ENCODE results near the gene SH3GL1.

Gene SH3GL1

DNA sequence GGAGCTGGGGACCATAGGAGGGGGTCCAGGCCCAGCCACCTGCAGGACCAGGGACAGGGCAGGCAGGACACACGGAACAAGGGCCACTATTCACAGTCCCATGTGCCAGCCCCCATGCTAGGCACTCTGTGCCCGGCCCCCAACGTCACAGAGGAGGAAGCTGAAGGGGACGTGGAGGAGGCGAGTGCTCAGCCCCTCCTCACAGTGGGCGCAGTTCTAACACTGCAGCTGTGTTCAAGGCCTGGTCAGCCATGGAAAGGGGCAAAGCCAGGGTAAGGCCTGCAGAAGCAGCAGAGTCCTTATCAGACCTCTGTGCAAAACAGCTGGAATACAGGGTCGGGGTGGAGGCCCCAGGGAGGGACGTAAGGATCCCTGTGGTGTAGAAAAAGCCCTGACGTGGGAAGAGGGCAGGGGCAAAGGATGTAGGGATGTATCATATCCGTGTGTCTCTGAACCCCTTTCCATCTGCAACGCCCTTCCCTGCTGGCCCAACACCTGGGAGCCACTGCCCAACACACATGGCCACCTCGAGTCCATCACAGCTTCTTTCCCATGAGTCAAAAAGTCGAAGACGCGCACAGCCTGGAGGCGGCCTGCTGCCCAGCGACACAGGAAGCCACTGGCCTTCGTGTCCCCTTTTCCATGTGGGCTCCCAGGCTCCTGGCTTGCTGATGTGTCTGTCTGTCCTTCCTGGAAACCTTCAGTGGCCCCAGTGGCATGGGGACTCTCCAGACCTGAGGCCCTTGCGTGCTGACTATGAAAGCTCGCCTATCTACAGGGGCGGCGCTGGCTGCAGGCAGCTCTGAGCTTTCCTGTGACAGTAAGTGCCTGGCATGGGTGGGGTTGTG is 28.0 kb downstream of the SH3GL1 start:
- no peak overlapping the region for H3K4me3 ChIP-seq (replicated peaks in 1 of 2; ENCODE audit: low read depth in 2 of 2, low read length in 2 of 2)
- TF ChIP-seq, protein P1, sequence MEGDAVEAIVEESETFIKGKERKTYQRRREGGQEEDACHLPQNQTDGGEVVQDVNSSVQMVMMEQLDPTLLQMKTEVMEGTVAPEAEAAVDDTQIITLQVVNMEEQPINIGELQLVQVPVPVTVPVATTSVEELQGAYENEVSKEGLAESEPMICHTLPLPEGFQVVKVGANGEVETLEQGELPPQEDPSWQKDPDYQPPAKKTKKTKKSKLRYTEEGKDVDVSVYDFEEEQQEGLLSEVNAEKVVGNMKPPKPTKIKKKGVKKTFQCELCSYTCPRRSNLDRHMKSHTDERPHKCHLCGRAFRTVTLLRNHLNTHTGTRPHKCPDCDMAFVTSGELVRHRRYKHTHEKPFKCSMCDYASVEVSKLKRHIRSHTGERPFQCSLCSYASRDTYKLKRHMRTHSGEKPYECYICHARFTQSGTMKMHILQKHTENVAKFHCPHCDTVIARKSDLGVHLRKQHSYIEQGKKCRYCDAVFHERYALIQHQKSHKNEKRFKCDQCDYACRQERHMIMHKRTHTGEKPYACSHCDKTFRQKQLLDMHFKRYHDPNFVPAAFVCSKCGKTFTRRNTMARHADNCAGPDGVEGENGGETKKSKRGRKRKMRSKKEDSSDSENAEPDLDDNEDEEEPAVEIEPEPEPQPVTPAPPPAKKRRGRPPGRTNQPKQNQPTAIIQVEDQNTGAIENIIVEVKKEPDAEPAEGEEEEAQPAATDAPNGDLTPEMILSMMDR (IDR thresholded peaks at IDR 0.05; ENCODE audit: low read depth, low read length), result no peak
- no peak for DNase-seq (ENCODE audit: low read depth in 2 of 2)

DNA sequence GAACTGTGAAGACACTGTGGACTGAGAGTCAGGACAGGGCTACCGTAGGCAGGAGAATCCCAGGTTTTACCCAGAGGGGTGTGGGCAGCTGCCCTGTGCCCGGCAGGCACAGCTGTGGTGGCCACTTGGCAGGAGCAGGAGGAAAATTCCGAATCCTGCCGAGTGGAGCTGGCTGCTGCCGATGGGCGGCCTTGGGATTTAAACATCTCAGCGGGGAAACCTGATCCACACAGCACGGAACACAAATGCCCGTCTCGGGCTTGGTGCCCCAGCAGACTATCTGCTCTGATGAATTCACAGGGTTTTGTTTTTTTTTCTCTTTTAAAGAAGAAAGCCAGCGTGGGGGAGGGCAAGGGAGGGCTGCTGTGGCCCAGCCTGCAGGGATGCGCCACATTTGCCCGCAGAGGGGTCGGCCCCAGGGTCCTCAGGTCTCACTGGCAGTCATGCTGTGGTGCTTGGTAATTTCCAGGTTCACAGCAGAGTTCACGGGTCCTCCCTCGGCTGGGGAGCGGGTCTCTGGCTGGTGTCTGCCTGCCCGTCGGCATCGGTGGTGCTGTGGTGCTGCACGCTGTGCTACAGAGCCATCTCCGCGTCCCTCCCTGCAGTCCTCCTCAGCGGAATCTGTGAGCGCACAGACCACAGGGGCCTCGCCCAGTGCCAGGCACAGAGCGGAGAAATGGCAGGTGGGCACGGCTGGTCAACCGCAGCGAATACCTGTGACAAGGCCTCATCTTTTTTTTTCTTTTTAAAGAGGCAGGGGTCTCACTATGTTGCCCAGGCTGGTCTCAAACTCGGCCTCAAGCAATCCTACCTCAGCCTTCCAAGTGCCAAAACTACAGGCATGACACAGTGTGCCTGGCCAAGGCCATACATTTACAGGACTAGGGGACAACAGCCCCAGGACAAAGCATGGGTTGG is 28.8 kb downstream of the SH3GL1 start:
- no peak overlapping the region for H3K4me3 ChIP-seq (replicated peaks in 1 of 2; ENCODE audit: low read depth in 2 of 2, low read length in 2 of 2)
- DNase-seq (ENCODE audit: low read depth in 2 of 2), result no peak

DNA sequence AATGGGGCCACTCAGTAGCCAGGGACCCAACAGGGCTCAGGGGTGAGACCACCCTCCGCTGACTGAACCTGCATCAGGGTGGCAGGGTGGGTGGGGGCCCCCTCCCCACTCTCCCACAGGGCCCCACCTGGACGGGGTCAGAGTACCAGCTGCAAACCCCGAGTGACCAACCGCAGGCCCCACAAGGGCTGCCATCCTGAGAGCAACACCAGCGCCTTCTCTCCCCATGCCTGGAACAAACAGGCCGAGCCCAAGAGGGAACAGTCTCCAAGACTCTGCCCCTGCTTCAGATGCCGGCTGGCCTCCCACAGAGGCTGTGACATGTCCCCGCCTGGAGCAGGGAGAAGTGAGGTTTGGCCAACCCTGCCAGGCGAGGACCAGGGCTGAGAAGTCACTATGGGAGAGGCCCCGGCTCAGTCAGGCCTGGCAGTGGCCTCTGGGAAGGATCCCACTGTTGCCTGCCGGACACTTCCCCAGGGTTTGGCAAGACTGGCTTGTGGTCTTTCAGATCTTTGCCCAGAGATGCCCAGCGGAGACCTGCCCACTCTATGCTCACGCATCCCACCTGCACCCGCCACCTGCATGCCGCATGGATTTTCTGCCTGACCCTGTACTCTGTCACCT is 29.8 kb downstream of the SH3GL1 start:
- DNase-seq (ENCODE audit: low read depth in 2 of 2), result no peak
- TF ChIP-seq, protein P1 (IDR thresholded peaks at IDR 0.05; ENCODE audit: low read depth, low read length), result no peak
- H3K4me3 ChIP-seq (replicated peaks in 1 of 2; ENCODE audit: low read depth in 2 of 2, low read length in 2 of 2), result no peak overlapping the region

More for the DNA sequence above, 28.8 kb downstream of the SH3GL1 start:
- TF ChIP-seq, protein P1 (IDR thresholded peaks at IDR 0.05; ENCODE audit: low read depth, low read length), result no peak

DNA sequence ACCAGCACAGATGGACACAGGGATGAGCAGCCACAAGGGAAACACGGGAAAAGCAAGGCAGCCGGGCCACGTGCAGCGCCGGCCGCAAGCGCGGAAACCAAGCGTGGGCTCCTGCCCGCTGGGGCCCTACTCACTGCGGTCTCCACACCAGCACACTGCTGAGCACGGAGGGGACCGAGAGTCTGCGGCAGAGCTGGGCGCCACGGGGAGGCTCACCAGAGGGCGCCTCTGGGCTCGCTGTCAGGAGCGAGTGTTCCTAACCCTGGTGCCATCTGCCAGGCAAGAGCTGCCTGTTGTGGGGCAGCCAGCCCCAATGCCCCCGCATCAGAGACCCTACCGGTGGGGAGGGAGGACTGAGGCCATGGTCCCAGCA is 30.5 kb downstream of the SH3GL1 start:
- H3K4me3 ChIP-seq (replicated peaks in 1 of 2; ENCODE audit: low read depth in 2 of 2, low read length in 2 of 2), result no peak overlapping the region
- TF ChIP-seq, protein P1 (IDR thresholded peaks at IDR 0.05; ENCODE audit: low read depth, low read length), result peak; percentile 4
- no peak for DNase-seq (ENCODE audit: low read depth in 2 of 2)

DNA sequence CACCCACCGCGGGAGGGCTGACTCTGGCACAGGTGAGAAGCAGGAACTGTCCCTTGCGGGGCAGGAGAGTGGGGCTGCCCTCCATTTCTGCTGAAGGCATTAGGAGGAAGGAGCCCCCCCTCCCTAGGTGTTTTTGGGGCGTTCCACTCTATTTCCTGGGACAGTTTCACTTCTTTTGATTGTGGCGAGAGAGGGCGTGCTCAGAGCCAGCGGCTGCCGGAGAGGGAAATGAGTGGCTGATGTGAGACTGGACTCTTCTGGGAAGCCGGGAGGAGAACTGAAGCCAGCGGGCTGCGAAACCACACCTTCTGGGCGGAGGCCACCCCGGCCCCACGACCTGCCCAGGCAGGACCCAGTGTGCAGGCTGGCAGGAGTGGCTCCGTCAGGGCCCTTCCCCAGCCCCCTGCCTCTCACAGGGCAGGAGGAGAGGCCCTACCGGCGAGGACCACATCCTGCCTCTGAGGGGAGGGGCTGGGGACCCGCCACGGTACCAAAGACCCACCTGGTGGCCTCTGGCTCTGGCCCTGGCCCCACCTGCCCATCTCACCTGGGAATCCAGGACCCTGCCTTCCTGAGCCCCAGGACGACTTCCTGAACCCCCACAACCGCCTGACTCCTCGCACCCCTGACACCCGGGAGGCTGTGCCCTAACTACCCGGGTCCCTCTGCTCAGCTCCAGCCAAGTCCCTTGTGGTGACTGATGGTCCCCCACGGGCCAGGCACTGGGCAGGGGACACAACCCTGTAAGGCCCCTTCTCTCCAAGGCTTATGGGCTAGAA is 31.0 kb downstream of the SH3GL1 start:
- no peak overlapping the region for H3K4me3 ChIP-seq (replicated peaks in 1 of 2; ENCODE audit: low read depth in 2 of 2, low read length in 2 of 2)
- DNase-seq (ENCODE audit: low read depth in 2 of 2), result no peak
- TF ChIP-seq, protein P1 (IDR thresholded peaks at IDR 0.05; ENCODE audit: low read depth, low read length), result no peak

All from cardiac fibroblast (primary cell).